ENCODE measurements around the gene PCDHGA1.
A peak's percentile ranks its signal among the peaks of the same experiment; 100 is the strongest.
"Not testable (repeated sequence)": the region's sequence is repeated elsewhere in the genome, so short reads cannot be mapped to it uniquely, and the experiment has no call there.

PCDHGA1 gene

DNA sequence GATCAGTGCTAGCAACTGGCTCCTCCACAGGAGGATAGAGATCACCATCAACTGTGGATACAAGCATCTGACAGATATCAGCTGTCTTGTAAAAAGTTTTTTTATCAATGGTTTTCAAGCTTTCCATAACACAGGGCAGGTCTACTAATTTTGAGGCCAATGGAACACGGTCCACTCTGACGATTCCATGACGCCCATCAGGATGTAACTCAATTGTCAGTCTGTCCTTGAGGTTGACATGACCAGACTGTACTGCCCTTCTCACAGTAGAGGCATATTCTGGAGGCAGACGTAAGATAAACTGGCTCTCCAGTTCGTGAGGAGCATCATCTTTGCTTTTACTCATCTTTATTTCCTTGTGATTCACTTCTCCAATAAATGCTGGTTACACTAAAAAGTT, 10.6 kb upstream of the PCDHGA1 start:
- TF ChIP-seq CTCF (IDR thresholded peaks at IDR 0.05; ENCODE audit: insufficient read depth, low read depth, low read length, missing control alignments) = no peak
- no peak for DNase-seq (ENCODE audit: low read depth)
- peak overlapping the region; percentile 92 for H3K4me3 ChIP-seq (ENCODE audit: low read depth, low read length)

DNA sequence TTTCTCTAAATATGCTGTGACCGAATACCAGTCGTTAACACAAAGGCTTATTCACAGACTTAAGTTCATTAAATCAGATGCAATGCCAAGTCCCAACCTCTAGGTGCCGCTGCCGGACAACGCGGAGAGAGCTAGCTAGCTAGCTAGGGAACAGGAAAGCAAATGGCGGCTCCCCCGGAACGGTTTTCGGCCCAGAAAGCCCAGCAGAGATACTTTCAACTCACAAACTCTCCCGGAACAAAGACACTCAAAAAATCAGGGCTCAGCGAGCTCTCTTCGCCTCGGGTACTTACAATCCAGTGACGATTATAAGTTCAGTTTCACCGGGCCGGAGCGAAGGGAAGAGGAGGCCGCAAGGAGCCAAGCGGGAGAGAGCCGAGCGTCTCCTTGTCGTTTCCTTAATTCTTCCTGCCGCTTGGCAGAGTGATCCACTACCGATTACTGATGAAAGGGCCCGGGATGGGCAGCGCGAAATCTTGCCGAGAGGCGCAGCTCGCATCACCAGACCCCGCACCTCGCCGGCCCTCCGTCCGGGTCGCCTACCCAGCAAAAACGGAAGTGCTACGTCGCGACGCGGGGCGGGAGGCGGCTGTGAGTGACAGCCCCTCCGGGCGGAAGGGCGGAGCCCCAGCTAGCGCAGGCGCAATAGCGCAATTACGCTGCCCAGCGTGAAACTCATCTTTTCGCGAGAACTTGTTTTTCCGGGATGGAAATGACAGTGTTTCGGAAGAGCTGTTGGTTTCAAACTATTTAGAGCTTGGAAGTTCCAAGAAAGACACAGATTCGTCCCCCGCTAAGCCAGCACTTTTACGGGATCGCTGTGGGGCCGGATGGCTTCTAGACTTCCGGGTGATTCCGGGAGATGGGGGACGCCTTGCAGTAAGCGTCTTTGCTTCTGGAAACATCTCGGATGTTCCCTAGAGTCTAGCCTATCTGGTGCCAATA, 9.8 kb upstream of the PCDHGA1 start, which contains the start of gene TAF7:
TSS of gene TAF7 (minus strand) at position 560 of the 945 bp plus-strand sequence. CDS start 740 bp downstream, outside the sequence.
- DNase-seq (ENCODE audit: low read depth) = peak; percentile 97
- peak within 1 kb of the TSS; percentile 92 for H3K4me3 ChIP-seq (ENCODE audit: low read depth, low read length)
- peak; percentile 85 for TF ChIP-seq CTCF (IDR thresholded peaks at IDR 0.05; ENCODE audit: insufficient read depth, low read depth, low read length, missing control alignments)

DNA sequence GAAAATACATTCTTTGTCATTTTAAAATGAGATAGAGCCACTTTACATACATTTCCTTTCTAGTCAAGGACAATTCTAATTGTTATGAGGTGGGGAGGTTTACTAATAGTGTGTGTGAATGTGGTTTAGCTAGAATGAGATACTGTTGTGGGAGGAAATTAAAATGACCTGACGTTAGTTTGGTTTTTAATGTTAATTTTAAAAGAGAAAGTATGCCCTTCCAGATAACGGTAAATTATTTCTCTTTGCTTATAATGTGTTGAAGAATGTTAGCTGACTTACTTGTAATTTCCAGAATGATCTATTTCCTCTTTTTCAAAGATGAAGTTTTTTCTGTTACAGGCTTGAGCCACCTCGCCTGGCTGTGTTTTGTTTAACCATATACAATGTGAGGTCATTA, 8.1 kb upstream of the PCDHGA1 start:
- no peak for DNase-seq (ENCODE audit: low read depth)
- TF ChIP-seq CTCF (IDR thresholded peaks at IDR 0.05; ENCODE audit: insufficient read depth, low read depth, low read length, missing control alignments) = no peak
- no peak overlapping the region for H3K4me3 ChIP-seq (ENCODE audit: low read depth, low read length)

DNA sequence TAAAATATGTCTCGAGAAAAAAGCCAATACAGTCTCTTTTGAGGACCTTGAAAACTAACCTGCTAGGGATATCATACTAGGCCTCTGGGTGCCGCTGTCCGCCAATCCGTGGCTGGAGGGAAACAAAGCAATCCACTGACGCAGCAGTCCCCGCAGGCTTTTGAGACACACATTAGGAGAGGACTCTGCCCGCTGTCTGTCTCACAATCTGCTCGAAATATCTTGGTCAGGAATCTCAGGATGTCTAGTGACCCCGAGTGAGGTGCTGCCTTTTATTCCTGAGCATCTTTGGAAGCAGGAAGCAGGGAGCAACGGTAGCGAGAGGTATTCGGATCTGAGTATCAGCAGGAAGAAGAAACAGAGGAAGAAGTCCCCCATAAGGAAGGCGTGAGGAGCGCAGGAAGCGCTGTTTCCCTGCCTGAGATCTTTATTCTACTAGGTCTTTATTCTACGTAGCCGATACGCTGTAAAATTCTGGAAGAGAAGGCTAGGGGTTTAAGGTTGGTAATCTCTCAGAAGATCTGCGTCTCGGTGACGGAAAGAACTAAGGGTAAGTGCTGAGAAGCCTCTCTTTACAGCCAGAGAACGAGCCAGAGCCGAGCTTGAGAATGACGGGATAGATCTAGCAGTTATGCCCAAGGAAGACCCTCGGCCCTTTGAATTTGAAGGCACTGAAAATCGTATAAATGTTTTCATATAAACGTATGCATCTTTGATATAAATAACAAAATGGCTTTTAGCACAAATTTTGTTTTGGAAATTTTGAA, 4.0 kb upstream of the PCDHGA1 start:
- peak overlapping the region; percentile 68 for H3K4me3 ChIP-seq (ENCODE audit: low read depth, low read length)
- peak; percentile 79 for DNase-seq (ENCODE audit: low read depth)
- TF ChIP-seq CTCF (IDR thresholded peaks at IDR 0.05; ENCODE audit: insufficient read depth, low read depth, low read length, missing control alignments) = peak; percentile 57

GRCh38 chr5:141328231-141328630, 2.1 kb upstream of the PCDHGA1 start:
- TF ChIP-seq CTCF (IDR thresholded peaks at IDR 0.05; ENCODE audit: insufficient read depth, low read depth, low read length, missing control alignments) = no peak
- H3K4me3 ChIP-seq (ENCODE audit: low read depth, low read length) = no peak overlapping the region
- no peak for DNase-seq (ENCODE audit: low read depth)

DNA sequence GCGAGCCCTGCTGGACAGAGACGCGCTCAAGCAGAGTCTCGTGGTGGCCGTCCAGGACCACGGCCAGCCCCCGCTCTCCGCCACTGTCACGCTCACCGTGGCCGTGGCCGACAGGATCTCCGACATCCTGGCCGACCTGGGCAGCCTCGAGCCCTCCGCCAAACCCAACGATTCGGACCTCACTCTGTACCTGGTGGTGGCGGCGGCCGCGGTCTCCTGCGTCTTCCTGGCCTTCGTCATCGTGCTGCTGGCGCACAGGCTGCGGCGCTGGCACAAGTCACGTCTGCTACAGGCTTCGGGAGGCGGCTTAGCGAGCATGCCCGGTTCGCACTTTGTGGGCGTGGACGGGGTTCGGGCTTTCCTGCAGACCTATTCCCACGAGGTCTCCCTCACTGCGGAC, 2.3 kb downstream of the PCDHGA1 start:
- H3K4me3 ChIP-seq (ENCODE audit: low read depth, low read length); DNase-seq (ENCODE audit: low read depth): not testable (repeated sequence)
